ENCODE measurements around the gene LUZP2. TPM values are rescaled to one million over a fixed set of nuclear protein-coding genes. Genes with fewer than 3 reads are reported as not detected.

The LUZP2 gene
- total and polyA plus RNA-seq, 2 of the 8 experiments (the other 6 are each of a cell fraction or from before 2014, with no cell fraction given): 0.79 to 1.5 TPM

- H2BK120ac ChIP-seq (replicated peaks; ENCODE audit: low read depth, low read length): no peak overlapping the region
- TF ChIP-seq GABPA (IDR thresholded peaks at IDR 0.05; ENCODE audit: borderline replicate concordance, insufficient read depth, low read length) (no peak), MAFK (IDR thresholded peaks at IDR 0.05; ENCODE audit: low read depth, low read length) (no peak), KDM5A (IDR thresholded peaks at IDR 0.05; ENCODE audit: low read length) (no peak), EZH2 (IDR thresholded peaks at IDR 0.05; ENCODE audit: low read depth, low read length, severe bottlenecking) (no peak), CTCF (IDR thresholded peaks at IDR 0.05; ENCODE audit: control extremely low read depth in 1 of 3, insufficient read depth in 1 of 3, low read depth in 1 of 3, low read length in 3 of 3) (no peak), SIX5 (IDR thresholded peaks at IDR 0.05; ENCODE audit: low read depth, low read length) (no peak), PHF8 (conservative IDR thresholded peaks at IDR 0.05; ENCODE audit: low read depth, low read length) (no peak), E2F6 (IDR thresholded peaks at IDR 0.05) (no peak), YY1 (IDR thresholded peaks at IDR 0.05; ENCODE audit: low read depth, low read length) (no peak), ZNF274 (IDR thresholded peaks at IDR 0.05; ENCODE audit: borderline replicate concordance, extremely low read depth, low read length) (no peak), RAD21 (IDR thresholded peaks at IDR 0.05 in 1 of 2, conservative IDR thresholded peaks at IDR 0.05 in 1 of 2; ENCODE audit: low read depth in 2 of 2, low read length in 2 of 2) (no peak)
Measured at GRCh38 chr11:24636291-24636629, 139.4 kb downstream of the LUZP2 start.

More at GRCh38 chr11:24636291-24636629, 139.4 kb downstream of the LUZP2 start:
- Histone ChIP-seq H4K8ac (ENCODE audit: extremely low read depth, insufficient read depth, low read length) (no peak overlapping the region), H3K4me1 (replicated peaks in 1 of 4; ENCODE audit: control insufficient read depth in 3 of 4, insufficient read depth in 4 of 4, low read length in 3 of 4) (peaks cover 0 to 7% (median 0%) of the 10 kb centered on the region in 4 experiments; a peak in 2 of 7 replicates), H3K4me3 (ENCODE audit: extremely low read depth in 1 of 4, insufficient read depth in 2 of 4, low read depth in 3 of 4, low read length in 4 of 4) (no peak overlapping the region), H4K20me1 (replicated peaks in 1 of 2; ENCODE audit: control insufficient read depth in 1 of 2, insufficient read depth in 2 of 2, low read length in 2 of 2) (no peaks in the 10 kb centered on the region), H3K4ac (replicated peaks; ENCODE audit: insufficient read length, low read depth, low read length) (no peak overlapping the region), H2AFZ (ENCODE audit: low read length) (no peak overlapping the region), H3K4me2 (ENCODE audit: insufficient read depth in 1 of 2, low read depth in 2 of 2, low read length in 2 of 2) (no peak overlapping the region), H3K56ac (replicated peaks; ENCODE audit: insufficient read length, low read depth, low read length) (no peak overlapping the region), H2BK12ac (ENCODE audit: low read depth, low read length) (no peak overlapping the region), H3K14ac (ENCODE audit: insufficient read length) (no peak overlapping the region), H4K91ac (replicated peaks; ENCODE audit: insufficient read length, low read length) (no peak overlapping the region), H2BK5ac (ENCODE audit: low read depth, low read length) (no peak overlapping the region), H4K5ac (ENCODE audit: insufficient read length, low read depth, low read length) (no peak overlapping the region), H2BK20ac (ENCODE audit: low read length) (no peak overlapping the region), H3K79me2 (ENCODE audit: control insufficient read depth in 1 of 2, insufficient read depth in 2 of 2, low read length in 2 of 2) (no peaks in the 10 kb centered on the region), H2AK5ac (ENCODE audit: low read depth, low read length) (no peak overlapping the region), H2BK15ac (ENCODE audit: low read length) (no peak overlapping the region), H3K23me2 (ENCODE audit: low read depth, low read length) (no peaks in the 10 kb centered on the region), H3K9me3 (ENCODE audit: insufficient read depth in 2 of 2, low read depth in 1 of 2, low read length in 1 of 2) (no peaks in the 10 kb centered on the region), H3K27me3 (replicated peaks in 1 of 4; ENCODE audit: control insufficient read depth in 3 of 4, extremely low read depth in 1 of 4, insufficient read depth in 3 of 4, low read length in 3 of 4) (no peaks in the 10 kb centered on the region), H3K23ac (ENCODE audit: insufficient read length) (no peak overlapping the region), H3K18ac (ENCODE audit: extremely low read depth, low read length) (no peak overlapping the region), H3K27ac (ENCODE audit: low read depth, low read length) (no peak overlapping the region), H3K9ac (replicated peaks in 1 of 4; ENCODE audit: extremely low read depth in 1 of 4, low read depth in 3 of 4, low read length in 3 of 4) (no peak overlapping the region), H3K36me3 (ENCODE audit: control insufficient read depth in 2 of 4, insufficient read depth in 4 of 4, low read length in 3 of 4) (no peaks in the 10 kb centered on the region), H3K79me1 (ENCODE audit: low read depth, low read length) (no peaks in the 10 kb centered on the region)
- ChIA-PET CTCF (ENCODE audit: partially characterized antibody) (no interaction called here), POLR2A (ENCODE audit: partially characterized antibody) (no interaction called here)
- 86% methylated on average over 1 of the region's 1 CpG; no CpG with 5 or more reads in 1 of the 2 experiments for WGBS, 2 experiments (ENCODE audit: extremely low coverage in 1 of 2, insufficient coverage in 1 of 2, insufficient read length in 1 of 2, insufficient replicate concordance in 2 of 2, low coverage in 1 of 2, low lambda C conversion rate in 2 of 2, missing lambda C conversion rate in 1 of 2)
- no peak for DNase-seq (ENCODE audit: low read depth in 1 of 2, low spot score in 2 of 2)
- FAIRE-seq: no peak

Data from H1 (cell line).